Colonic mucosa (tissue), 4 donors: ENCODE data around the gene CLEC18B. TPM values are rescaled to one million over a fixed set of nuclear protein-coding genes. Genes with fewer than 3 reads are reported as not detected.
"Not testable (repeated sequence)": the region's sequence is repeated elsewhere in the genome, so short reads cannot be mapped to it uniquely, and the experiment has no call there.

ENCODE experiments used
- DNase-seq: peaks from one replicate; pipeline ENCODE4 v3.0.0-alpha.2; 2020
- H3K27ac ChIP-seq: fragments of 200-600 bp; one replicate; pipeline ENCODE4 v1.8.0; 2021
- H3K27me3 ChIP-seq: fragments of 200-600 bp; one replicate; pipeline ENCODE4 v1.8.0; 2021
- H3K36me3 ChIP-seq: fragments of 200-600 bp; one replicate; pipeline ENCODE4 v1.8.0; 2021
- H3K4me1 ChIP-seq: fragments of 200-600 bp; one replicate; pipeline ENCODE4 v1.8.0; 2021; ENCODE audit warnings: mild to moderate bottlenecking
- H3K4me3 ChIP-seq: fragments of 200-600 bp; one replicate; pipeline ENCODE4 v1.8.0; 2021
- H3K9ac ChIP-seq, 2 donors: one replicate each; pipeline ENCODE4 v1.7.0; 2013; ENCODE audit warnings: control low read depth in 2 of 2, low read depth in 2 of 2, low read length in 2 of 2
- H3K9me3 ChIP-seq: fragments of 200-600 bp; one replicate; pipeline ENCODE4 v1.8.0; 2021
- intact Hi-C: fragments of 100-400 bp; cut with DNase I; formaldehyde crosslinking; loops from one replicate; pipeline ENCODE4 v1.14.1; 2022
- total RNA-seq, 2 donors: library from RNA; stranded (reverse); fragmentation: NEBNext Ultra II Directional in 1 of 2; extraction: Animal tissue kit (Norgen Biotek cat#: 25700) in 1 of 2; gene quantifications; one replicate each; pipeline ENCODE4 v1.2.1, GENCODE V29; 2021
- TF ChIP-seq, protein P1 (sequence below): fragments of 200-600 bp; IDR thresholded peaks from one replicate; pipeline ENCODE4 v1.8.0; 2022; ENCODE audit warnings: antibody characterized with exemption, mild to moderate bottlenecking
- donor health status: healthy.
- donor health status: DM: no; HTN: no; CAD: no.
- donor health status: DM: no; HTN: no; CAD: no.

Gene CLEC18B
- total RNA-seq, 2 donors from 2014 or later: 1.6 to 1.9 TPM

DNA sequence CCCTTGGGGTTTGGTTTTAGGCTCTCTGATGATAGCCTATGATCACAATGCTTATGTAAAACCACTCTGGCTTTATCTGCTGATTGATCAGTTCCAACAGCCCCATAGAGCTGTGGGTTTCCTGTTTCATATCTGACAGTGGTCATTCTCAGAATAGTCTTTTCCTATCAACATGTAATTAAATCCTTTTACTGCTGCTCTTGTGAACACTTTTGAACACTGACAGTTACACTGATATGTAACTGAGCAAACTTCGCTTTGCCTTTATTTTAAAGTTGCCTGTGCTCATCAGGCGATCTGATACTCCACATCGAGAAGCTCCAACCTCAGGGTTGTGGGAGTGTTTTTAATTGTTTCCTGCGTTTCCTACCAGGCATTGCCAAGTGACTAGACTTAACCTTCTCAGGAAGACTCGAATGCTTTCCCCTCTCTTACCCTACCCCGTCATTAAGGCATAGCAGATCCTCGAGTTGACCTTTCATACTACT, 17.3 kb upstream of the CLEC18B start:
- no peaks in the 10 kb centered on the region for H3K27me3 ChIP-seq
- no peak for DNase-seq
- H3K9ac ChIP-seq: no peak overlapping the region
- no peaks in the 10 kb centered on the region for H3K36me3 ChIP-seq
- H3K27ac ChIP-seq: no peak overlapping the region
- no peak overlapping the region for H3K4me3 ChIP-seq
- no peaks in the 10 kb centered on the region for H3K4me1 ChIP-seq
- H3K9me3 ChIP-seq: no peaks in the 10 kb centered on the region
- intact Hi-C loops: no loop called here
- TF ChIP-seq, protein P1, sequence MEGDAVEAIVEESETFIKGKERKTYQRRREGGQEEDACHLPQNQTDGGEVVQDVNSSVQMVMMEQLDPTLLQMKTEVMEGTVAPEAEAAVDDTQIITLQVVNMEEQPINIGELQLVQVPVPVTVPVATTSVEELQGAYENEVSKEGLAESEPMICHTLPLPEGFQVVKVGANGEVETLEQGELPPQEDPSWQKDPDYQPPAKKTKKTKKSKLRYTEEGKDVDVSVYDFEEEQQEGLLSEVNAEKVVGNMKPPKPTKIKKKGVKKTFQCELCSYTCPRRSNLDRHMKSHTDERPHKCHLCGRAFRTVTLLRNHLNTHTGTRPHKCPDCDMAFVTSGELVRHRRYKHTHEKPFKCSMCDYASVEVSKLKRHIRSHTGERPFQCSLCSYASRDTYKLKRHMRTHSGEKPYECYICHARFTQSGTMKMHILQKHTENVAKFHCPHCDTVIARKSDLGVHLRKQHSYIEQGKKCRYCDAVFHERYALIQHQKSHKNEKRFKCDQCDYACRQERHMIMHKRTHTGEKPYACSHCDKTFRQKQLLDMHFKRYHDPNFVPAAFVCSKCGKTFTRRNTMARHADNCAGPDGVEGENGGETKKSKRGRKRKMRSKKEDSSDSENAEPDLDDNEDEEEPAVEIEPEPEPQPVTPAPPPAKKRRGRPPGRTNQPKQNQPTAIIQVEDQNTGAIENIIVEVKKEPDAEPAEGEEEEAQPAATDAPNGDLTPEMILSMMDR: no peak

DNA sequence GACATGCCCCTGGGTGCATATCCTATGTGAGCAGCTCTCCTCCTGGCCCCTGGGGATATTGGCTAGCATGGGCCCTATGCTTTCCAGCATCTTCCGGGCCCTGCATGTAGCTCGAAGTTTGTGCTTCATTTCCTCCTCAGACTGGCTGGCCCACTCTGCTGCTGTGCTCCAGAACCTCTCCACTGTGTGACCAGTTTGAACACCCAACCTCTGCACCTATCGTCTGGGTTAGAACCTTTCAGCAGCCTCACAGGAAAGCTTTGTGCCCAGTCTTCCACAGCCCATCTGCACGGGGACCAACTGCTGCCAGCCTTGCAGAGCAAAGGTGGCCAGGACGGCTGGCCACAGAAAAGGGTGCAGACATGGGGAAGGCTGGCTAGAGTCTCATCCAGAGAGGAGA, 10.2 kb upstream of the CLEC18B start:
- DNase-seq: no peak
- no peaks in the 10 kb centered on the region for H3K27me3 ChIP-seq
- H3K4me1 ChIP-seq: no peaks in the 10 kb centered on the region
- no peak overlapping the region for H3K9ac ChIP-seq
- no peaks in the 10 kb centered on the region for H3K9me3 ChIP-seq
- H3K36me3 ChIP-seq: no peaks in the 10 kb centered on the region
- H3K4me3 ChIP-seq: no peak overlapping the region
- TF ChIP-seq, protein P1: no peak
- no peak overlapping the region for H3K27ac ChIP-seq
- intact Hi-C loops: loop anchor here (5.0 kb wide), 1 partner anchor 124 kb away; no protein-coding TSS in a partner anchor

DNA sequence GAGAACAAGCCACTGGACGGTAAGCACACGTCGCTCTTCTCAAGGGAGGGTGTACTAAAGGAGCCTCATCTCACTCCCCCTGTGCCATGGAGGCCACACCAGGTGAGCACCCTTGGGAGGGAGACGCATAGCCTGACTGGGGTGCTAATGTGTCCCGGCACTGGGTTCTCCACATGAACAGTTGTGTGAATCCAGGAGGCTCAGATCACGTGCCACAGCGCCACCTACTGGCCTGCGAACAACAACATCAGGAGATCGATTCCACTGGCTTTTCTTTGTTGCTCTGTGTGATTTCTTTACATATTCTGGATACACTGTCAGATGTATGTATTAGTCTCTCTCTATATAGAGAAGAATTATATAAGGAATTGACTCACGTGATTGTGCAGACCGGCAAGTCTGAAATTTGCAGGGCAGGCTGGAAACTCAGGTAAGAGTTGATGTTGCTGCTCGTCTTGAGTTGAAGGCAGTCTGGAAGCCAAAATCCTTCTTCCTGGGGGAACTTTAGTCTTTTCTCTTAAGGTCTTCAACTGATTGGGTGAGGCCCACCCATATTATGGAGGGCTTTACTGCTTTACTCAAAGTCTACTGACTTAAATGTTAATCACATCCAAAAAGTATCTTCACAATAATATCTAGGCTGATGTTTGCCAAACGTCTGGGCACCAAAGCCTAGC, 8.9 kb upstream of the CLEC18B start:
- not testable (repeated sequence) for H3K4me3 ChIP-seq, H3K4me1 ChIP-seq, H3K27ac ChIP-seq, H3K9ac ChIP-seq, H3K36me3 ChIP-seq, H3K27me3 ChIP-seq, H3K9me3 ChIP-seq
- TF ChIP-seq, protein P1: peak; percentile 83
- intact Hi-C loops: loop anchor here (5.0 kb wide), 1 partner anchor 123 kb away; no protein-coding TSS in a partner anchor
- DNase-seq: peak; percentile 43

DNA sequence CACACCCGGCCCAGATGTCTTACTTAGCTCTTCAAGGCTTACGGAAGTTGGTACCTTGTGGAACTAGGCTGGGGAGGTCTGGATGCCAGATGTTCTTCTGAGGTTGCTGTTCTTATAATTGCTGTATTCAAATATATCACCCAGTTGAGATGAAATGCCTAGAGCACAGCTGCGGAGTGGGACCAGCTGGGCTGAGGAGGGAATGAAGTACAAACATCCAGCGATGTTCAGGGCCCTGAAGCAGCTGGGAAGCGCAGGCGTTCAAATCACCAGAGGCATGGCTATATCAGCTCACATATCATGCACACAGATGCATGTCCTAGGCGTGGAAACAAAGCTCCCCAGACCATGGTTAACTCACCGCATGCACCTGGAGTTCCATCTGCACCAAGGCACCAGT, 7.2 kb upstream of the CLEC18B start:
- H3K9ac ChIP-seq, H3K27me3 ChIP-seq, H3K4me3 ChIP-seq, H3K4me1 ChIP-seq, H3K27ac ChIP-seq, H3K9me3 ChIP-seq, DNase-seq, H3K36me3 ChIP-seq, intact Hi-C loops: not testable (repeated sequence)

DNA sequence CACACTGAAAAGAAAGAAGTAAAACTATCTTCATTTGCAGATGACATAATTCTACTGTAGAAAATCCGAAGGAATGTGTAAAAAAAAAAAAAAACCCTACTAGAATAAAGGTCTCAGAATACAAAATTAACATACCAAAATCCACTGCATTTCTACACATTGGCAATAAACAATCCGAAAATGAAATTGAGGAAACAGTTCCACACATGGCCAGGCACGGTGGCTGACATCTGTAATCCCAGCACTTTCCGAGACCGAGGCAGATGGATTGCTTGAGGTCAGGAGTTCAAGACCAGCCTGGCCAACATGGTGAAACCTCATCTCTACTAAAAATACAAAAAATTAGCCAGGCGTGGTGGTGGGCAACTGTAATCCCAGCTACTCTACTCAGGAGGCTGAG, 4.5 kb upstream of the CLEC18B start:
- not testable (repeated sequence) for H3K4me1 ChIP-seq

DNA sequence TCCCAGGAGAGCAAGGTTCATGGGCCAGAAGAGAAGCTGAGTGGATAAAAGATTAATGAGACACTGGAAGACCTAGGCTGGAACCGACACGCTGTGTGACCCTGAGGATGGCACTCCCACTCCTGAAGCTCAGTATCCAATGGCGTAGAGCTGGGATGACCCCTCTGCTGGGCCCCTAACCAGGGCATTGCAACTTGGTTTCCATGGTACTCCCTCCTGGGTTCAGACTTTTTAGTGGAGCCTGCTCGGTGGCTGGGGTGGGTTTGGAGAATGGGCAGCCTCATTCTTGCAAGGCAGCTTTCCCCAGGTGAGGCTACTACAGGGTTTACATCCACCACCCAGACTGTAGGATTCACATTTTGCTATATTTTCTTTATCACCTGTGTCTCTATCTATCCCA, 2.4 kb upstream of the CLEC18B start:
- H3K4me3 ChIP-seq, intact Hi-C loops, H3K27ac ChIP-seq, H3K4me1 ChIP-seq, H3K9me3 ChIP-seq, H3K27me3 ChIP-seq, DNase-seq, H3K36me3 ChIP-seq, H3K9ac ChIP-seq: not testable (repeated sequence)

More for the DNA sequence above, 4.5 kb upstream of the CLEC18B start:
- H3K27ac ChIP-seq, DNase-seq, H3K36me3 ChIP-seq, intact Hi-C loops, H3K9ac ChIP-seq, H3K27me3 ChIP-seq, H3K4me3 ChIP-seq, H3K9me3 ChIP-seq: not testable (repeated sequence)

DNA sequence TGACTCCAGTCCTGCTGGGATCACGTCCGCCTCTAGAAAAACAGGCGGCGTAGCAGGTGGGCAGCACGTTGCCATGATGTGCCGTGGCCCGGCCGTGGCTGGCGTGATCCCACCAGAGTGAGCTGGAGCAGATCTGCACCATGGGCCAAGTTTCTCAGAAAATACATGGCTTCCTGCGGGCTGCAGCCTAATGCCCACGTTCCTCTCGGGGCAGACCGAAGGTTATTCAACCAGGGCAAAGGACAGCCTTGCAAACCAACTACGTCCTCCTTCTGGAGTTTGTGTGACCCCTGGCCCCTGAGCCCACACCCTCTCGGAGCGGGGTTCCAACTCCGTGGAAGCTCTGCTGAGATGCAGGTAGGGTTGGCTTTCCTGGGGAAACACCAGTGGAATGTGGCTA, 808 bp upstream of the CLEC18B start:
- DNase-seq, H3K4me1 ChIP-seq, intact Hi-C loops, H3K9me3 ChIP-seq, H3K36me3 ChIP-seq, H3K9ac ChIP-seq, H3K27ac ChIP-seq, H3K27me3 ChIP-seq, H3K4me3 ChIP-seq: not testable (repeated sequence)

DNA sequence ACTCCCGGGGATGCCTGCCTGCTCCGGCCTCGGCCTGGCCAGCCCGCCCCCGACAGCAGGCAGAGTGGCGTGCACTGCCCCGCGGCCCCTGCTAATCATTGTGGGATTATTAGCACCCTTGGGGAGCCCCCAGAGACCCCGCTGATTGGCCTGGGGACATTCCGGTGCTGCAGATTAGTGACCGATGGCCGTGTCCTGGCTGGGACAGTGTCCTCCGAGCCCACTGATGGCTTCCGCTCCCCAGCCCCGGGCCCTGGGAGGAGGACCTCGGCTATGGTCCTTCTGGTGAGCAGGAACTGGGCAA, 156 bp upstream of the CLEC18B start:
- H3K27ac ChIP-seq, H3K36me3 ChIP-seq, intact Hi-C loops, H3K4me3 ChIP-seq, DNase-seq, H3K9me3 ChIP-seq, H3K9ac ChIP-seq, H3K4me1 ChIP-seq, H3K27me3 ChIP-seq: not testable (repeated sequence)

DNA sequence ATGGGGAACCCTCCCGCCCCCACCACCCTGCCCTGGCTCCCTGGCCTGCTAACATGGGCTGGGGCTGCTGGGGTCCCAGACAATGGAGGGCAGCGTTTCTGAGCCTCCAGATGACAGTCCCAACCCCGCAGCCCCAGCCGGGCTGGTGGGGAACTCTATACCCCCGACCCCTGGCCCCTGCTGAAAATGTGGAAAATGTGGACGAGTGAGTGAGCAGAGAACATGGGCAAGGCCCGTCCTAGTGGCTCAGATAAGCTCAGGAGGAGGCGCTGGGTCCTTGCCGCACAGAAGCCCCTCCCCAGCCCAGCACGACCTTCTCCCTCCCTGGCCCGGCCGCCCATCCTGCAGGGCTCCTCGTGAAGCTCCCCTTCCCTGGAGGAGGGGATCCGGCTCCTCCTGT, 1.5 kb downstream of the CLEC18B start:
- H3K27me3 ChIP-seq, H3K4me3 ChIP-seq, DNase-seq, H3K4me1 ChIP-seq, H3K27ac ChIP-seq, H3K9me3 ChIP-seq, H3K36me3 ChIP-seq, H3K9ac ChIP-seq, intact Hi-C loops: not testable (repeated sequence)

DNA sequence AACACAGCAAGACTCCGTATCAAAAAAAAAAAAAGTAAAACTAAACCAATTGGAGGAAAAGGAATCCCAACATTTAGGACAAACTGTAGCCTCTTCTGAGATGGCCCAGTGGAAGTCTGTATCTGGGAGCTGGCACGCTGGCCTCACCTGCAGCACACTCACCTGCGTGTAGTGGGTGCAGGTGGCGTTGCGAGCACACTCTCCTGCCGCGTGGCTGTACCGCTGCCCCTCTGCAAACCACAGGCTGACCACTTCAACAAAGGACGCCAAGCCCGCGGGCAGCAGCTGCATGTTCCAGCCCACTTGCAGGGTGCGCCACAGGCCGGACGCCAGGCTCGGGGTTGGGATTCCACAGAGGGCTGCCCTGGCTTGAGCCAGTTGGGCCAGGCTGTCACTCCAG, 3.4 kb downstream of the CLEC18B start:
- H3K4me1 ChIP-seq, H3K27ac ChIP-seq, H3K9ac ChIP-seq, H3K4me3 ChIP-seq, H3K27me3 ChIP-seq, H3K36me3 ChIP-seq, DNase-seq, H3K9me3 ChIP-seq, intact Hi-C loops: not testable (repeated sequence)

DNA sequence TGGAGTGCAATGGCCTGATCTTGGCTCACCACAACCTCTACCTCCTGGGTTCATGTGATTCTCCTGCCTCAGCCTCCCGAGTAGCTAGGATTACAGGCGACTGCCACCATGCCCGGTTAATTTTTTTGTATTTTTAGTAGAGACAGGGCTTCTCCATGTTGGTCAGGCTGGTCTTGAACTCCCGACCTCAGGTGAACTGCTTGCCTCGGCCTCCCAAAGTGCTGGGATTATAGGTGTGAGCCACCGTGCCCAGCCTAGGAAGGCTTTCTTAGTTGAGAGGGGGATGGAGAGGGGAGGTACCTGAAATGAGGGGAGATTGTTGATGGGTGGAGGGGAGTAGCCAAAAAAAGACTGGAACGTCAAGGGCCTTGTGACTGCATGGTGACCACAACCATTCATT, 7.4 kb downstream of the CLEC18B start:
- intact Hi-C loops, H3K9ac ChIP-seq, H3K4me1 ChIP-seq, H3K27me3 ChIP-seq, H3K27ac ChIP-seq, H3K9me3 ChIP-seq, DNase-seq, H3K36me3 ChIP-seq, H3K4me3 ChIP-seq: not testable (repeated sequence)
